NCI-H748 treated with DMSO at 0.1 percent for 48 hours (cell line): ENCODE results near the gene ANAPC2.
A peak's percentile ranks its signal among the peaks of the same experiment; 100 is the strongest.

Source experiments
- DNase-seq: peaks from one replicate; lab custom pipeline; 2025; lab: John Stamatoyannopoulos, UW

Gene ANAPC2

GRCh38 chr9:137188490-137189296, at the start of gene ANAPC2, which contains the start of gene SSNA1:
Gene ANAPC2 (minus strand): TSS chr9:137188560. CDS start chr9:137188532, 28 bp downstream.
Gene SSNA1 (plus strand): TSS chr9:137188676. CDS start chr9:137188727, 51 bp downstream.
- DNase-seq, result peak; percentile 87

DNA sequence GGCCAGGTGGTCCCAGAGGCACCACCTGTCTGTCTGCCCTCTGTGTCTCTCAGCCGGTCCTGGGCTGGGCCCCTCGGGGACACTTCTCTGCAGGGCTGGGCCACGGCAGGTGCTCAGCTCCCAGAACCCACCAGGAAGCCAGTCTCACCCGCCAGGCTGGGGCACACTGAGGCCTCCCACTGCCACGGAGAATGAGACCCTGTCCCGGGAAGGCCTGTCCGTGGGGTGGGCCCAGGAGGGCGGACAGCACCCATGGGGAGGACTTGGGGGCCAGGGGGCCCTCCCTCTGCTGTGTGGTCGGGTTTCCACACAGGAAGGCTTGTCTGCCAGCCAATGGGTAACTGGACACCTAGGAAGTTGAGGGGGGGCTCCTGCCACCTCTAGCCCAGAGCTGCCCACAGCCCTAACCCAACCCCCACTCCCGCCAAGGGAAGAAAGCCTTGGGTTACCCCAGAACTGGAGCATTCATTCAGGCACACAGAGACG, 48.6 kb upstream of the ANAPC2 start:
- no peak for DNase-seq

- peak; percentile 79 for DNase-seq
These were observed 48.0 kb upstream of the ANAPC2 start for GRCh38 chr9:137236238-137236935.

DNA sequence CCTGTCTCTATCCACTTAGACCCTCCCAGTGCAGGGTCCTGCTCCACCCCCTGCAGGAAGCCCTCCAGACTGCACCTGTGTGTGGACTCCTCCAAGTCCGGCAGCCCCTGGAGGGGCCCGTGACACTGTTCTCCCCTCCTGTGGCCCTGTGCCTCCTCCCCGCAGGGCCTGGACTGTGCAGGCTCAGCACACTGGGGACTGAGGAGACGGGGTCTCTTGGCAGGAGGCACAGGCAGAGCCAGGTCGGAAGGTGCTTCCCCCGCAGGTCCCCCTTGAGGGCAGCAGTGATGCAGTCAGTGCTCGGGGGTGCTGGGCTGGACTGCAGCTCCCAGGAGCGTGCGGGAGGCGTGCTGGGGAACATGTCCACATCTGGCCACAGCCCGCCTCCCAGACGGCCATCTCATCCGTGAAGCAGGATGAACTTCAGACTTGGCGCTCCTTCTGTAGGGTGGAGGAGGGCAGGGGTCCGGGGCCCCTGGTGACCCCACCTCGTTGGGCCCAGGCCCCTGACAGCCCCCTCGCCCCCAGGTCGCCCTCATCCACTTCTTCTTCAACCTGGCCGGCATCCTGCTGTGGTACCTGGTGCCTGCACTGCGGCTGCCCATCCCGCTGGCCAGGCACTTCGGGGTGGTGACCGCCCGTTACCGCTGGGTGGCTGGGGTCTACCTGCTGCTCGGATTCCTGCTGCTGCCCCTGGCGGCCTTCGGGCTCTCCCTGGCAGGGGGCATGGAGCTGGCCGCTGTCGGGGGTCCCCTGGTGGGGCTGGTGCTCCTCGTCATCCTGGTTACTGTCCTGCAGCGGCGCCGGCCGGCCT, 47.3 kb upstream of the ANAPC2 start:
- DNase-seq, result no peak

GRCh38 chr9:137234758-137235423, 46.5 kb upstream of the ANAPC2 start:
- no peak for DNase-seq

- no peak for DNase-seq
These were observed 45.8 kb upstream of the ANAPC2 start for GRCh38 chr9:137234055-137234697.

DNA sequence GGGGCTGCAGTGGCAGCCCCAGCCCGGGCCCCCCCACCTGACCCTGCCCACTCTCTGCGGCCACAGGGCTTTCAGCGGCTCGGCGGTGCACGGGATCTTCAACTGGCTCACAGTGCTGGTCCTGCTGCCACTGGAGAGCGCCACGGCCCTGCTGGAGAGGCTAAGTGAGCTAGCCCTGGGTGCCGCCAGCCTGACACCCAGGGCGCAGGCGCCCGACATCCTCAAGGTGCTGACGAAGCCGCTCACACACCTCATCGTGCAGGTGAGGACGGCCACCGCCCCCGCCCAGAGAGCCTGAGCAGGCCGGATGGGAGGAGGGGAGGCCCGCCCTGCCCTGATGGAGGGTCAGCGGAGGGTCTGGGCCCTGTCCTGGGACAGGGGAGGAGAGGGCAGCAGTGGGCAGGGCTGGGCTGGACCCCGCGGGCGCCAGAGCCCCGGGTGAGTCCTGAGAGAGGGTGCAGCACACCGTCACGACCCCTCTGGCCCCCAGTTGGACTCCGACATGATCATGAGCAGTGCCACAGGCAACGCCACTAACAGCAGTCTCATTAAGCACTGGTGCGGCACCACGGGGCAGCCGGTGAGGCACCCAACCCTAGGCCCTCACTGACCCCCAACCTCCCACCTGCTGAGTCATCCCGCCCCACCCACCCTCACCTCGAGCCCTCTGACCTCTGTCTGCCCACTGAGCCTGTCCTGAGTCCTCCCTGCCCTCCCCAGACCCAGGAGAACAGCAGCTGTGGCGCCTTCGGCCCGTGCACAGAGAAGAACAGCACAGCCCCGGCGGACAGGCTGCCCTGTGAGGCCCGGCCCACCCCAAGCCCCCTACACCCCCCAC, 45.0 kb upstream of the ANAPC2 start:
- no peak for DNase-seq

GRCh38 chr9:137232510-137232909, 44.1 kb upstream of the ANAPC2 start:
- no peak for DNase-seq

GRCh38 chr9:137232101-137232500, 43.7 kb upstream of the ANAPC2 start:
- no peak for DNase-seq

DNA sequence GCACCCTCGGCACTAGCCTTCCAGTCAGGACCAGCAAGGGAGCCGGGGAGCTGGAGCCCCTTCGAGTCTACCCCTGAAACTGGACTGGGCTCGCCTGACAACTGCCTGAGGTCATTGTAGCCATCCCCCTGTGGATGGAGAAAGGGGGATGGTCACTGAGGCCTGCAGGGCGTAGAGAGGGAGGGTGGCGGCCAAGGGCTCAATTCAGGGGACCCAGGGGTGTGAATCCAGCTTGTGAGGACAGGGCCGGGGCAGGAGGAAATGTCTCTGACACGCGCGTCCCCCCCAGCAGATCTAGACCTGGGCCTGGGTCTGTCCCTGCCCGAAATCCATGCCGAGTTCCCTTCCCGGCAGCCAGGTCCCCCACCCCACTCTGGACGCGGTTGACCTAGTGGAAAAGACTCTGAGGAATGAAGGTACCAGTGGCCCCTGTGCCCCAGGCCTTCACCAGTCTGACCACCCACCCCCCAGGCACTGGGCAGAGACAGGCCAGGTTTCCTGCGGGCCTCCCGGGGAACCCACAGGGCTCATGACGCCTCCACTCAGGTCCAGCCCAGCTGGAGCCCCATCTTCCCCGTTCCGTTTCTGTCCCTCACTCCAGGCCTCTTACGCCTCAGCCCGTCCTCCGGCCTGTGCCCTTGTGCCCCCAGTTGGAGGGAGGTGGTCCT, 43.1 kb upstream of the ANAPC2 start:
- no peak for DNase-seq

DNA sequence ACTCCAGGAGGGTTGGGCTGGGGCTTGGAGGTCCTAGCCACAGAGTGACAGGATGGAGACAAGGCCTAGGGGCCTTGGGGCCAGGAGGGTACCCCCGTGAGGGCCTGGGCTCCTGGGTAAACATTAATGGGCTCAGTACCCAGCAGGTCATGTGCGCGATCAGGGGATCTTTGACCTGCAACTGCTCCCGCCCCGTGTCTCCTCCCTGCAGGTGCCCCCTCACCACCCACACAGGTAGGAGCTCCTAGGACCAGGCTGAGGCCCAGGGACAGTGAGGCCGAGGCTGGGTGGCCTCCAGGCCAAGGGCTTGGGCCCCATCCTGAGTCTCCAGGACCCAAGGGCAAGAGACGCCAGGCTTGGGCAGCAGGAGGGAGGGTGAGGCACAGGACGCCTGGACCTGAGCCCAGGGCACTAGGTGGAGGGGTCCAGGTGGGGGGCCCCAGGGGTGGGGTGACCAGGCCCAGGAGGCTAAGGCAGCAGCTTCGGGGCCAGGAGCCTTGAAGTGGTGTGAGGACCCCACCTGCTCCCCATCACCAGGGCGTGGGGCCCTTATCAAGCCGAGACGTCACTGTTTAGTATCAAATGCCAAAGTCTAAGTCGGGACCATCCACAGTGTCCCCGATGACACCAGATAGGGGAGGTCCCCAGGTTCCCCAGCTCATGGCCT, 42.5 kb upstream of the ANAPC2 start, which contains the start of gene SLC34A3:
TSS of gene SLC34A3 (plus strand) at position 197 of the 667 bp plus-strand sequence. CDS start 802 bp downstream, outside the sequence.
- no peak for DNase-seq

DNA sequence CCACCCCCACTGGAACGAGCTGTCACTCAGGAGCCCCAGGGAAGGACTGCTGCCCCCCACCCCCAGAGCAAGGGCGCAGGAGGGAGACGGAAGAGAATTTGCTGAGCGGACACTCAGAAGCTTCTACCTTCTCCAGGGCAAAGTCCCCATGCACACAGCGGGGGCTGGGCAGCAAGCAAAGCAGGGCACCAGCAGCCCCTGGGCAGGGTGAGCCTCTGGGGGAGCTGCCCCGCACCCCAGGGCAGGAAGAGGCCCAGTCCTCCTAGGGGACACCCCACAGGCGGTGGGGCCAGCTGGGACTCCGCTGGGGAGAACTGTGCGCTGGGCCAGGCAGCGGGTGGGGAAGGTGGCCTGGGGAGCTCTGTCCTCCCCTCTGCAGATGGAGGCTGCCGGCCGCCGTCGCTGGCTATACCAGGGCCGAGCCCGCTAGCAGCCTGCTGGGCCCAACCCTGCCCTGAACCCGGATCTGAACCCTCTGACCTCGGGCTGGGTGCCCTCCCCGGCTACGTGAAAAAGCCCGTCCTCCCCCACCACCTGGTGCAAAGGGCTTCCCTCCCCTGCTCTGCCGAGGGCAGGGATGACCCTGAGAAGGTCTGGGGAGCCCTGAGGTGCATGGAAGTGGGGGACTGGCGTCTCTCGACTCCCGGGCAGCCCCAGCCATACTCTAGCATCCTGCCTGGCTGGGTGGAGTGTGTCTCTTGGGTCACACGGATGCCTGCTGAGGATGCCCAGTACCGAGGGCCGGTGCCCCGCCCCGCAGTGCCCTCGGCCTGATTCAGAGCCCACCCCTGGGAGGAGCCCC, 41.7 kb upstream of the ANAPC2 start:
- no peak for DNase-seq

GRCh38 chr9:137228968-137229896, 40.9 kb upstream of the ANAPC2 start:
- no peak for DNase-seq

DNA sequence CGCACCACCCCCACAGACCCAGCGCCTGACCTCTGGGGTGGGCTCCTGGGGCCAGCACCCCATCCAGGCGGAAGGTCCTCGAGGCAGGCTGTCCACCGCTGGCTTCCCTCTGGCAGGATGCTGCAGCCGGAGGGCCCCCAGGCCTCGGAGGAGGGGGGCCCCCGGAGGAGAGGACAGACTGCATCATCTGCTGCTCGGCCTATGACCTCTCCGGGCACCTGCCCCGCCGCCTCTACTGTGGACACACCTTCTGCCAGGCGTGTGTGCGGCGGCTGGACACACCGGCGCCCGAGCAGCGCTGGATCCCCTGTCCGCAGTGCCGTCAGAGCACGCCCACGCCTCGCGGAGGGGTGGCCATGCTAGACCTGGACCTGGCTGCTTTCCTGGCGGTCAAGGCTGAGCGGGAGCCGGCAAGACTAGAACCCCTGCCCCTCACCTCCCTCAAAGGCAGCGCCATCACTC, 40.2 kb upstream of the ANAPC2 start:
- DNase-seq, result no peak

DNA sequence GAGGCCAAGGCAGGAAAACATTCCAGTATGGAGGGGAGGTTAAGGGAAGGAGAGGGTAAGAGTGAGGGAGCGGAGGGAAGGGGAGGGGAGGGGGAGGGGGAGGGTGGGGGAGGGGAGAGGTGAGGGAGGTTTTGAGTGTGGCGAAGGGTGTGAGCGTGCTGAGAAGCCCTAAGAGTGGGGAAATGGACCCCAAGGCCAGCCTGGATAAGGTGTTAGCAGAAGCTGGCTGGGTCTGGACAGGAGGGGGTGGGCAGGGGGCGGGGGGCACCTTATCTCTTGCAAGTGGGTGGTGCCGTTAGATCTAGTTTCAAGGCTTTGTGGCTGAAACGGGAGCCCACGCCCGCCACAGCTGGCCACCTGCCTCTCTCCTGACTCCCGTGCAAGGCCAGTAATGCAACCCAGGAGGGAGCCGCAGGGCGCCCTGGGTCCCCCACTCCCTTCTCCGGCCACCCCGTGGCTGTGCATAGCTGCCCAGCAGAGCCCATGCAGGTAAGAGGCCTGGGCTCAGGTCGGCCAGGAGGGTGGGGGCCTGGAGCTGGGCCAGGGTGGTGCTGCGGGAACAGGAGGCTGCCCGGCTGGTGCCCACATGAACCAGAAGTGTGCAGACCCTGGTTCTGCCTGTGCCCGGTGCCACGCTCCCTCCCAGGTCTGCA, 39.6 kb upstream of the ANAPC2 start:
- DNase-seq, result no peak
